WI38 (cell line): ENCODE data around the gene MYPOP.

Source experiments
- H3K4me3 ChIP-seq: 2 replicates; pipeline ENCODE4 v1.5.1; 2011; ENCODE audit warnings: low read depth, mild to moderate bottlenecking, control low read depth, low read length
- CTCF ChIP-seq: IDR thresholded peaks from 2 replicates; pipeline ENCODE4 v1.5.1; 2012; ENCODE audit warnings: low read depth, mild to moderate bottlenecking, control low read depth, low read length

The MYPOP gene

GRCh38 chr19:45901912-45902650 lies at the start of gene MYPOP:
Gene MYPOP, minus strand, starts transcription at chr19:45902613. Its CDS starts 840 bp downstream, at chr19:45901773.
- TF ChIP-seq CTCF = no peak

GRCh38 chr19:45947926-45948325 lies 45.5 kb upstream of the MYPOP start:
- TF ChIP-seq CTCF = no peak
- H3K4me3 ChIP-seq = no peak overlapping the region

More at GRCh38 chr19:45901912-45902650, at the start of gene MYPOP:
- H3K4me3 ChIP-seq = peak within 1 kb of the TSS; percentile 71

GRCh38 chr19:45940515-45940805 lies 38.0 kb upstream of the MYPOP start:
- H3K4me3 ChIP-seq = no peak overlapping the region
- TF ChIP-seq CTCF = no peak

GRCh38 chr19:45939792-45940514 lies 37.5 kb upstream of the MYPOP start:
- no peak for TF ChIP-seq CTCF

GRCh38 chr19:45938733-45939319 lies 36.4 kb upstream of the MYPOP start:
- no peak for TF ChIP-seq CTCF
- no peak overlapping the region for H3K4me3 ChIP-seq

More at GRCh38 chr19:45939792-45940514, 37.5 kb upstream of the MYPOP start:
- no peak overlapping the region for H3K4me3 ChIP-seq

GRCh38 chr19:45935267-45935666 lies 32.9 kb upstream of the MYPOP start:
- H3K4me3 ChIP-seq = no peak overlapping the region
- no peak for TF ChIP-seq CTCF

- TF ChIP-seq CTCF = no peak
These were observed 32.3 kb upstream of the MYPOP start for GRCh38 chr19:45934551-45935230.

More at GRCh38 chr19:45934551-45935230, 32.3 kb upstream of the MYPOP start:
- H3K4me3 ChIP-seq = no peak overlapping the region
